ENCODE data around the gene ZNF227. TPM values are rescaled to one million over a fixed set of nuclear protein-coding genes. Genes with fewer than 3 reads are reported as not detected.

Gene ZNF227
- total and polyA plus RNA-seq, 2 donors (not counting 3 experiments of a cell fraction or from before 2014, with no cell fraction given): 3.4 to 17.8 TPM

- Histone ChIP-seq H2AFZ (ENCODE audit: low read depth, low read length) (no peak overlapping the region), H3K4me2 (ENCODE audit: insufficient read depth, low read length) (no peak overlapping the region), H3K4me1 (ENCODE audit: control insufficient read depth, extremely low read depth, insufficient read depth, low read length) (no peaks in the 10 kb centered on the region), H3K9me3 (replicated peaks; ENCODE audit: control insufficient read depth, insufficient read depth, low read length) (no peaks in the 10 kb centered on the region), H3K27ac (ENCODE audit: insufficient read depth, low read depth, low read length) (no peak overlapping the region), H3K9me1 (replicated peaks; ENCODE audit: control insufficient read depth, extremely low read depth, insufficient read depth, low read length) (no peaks in the 10 kb centered on the region), H4K20me1 (replicated peaks; ENCODE audit: control insufficient read depth, extremely low read depth, insufficient read depth, low read length) (no peaks in the 10 kb centered on the region), H3K27me3 (ENCODE audit: control insufficient read depth in 2 of 2, insufficient read depth in 2 of 2, low read length in 2 of 2) (no peaks in the 10 kb centered on the region), H3K4me3 (replicated peaks in 1 of 3; ENCODE audit: insufficient read depth in 1 of 3, low read depth in 1 of 3, low read length in 3 of 3) (no peak overlapping the region), H3K9ac (replicated peaks; ENCODE audit: extremely low read depth, insufficient read depth, low read length) (no peak overlapping the region), H3K79me2 (ENCODE audit: control insufficient read depth, insufficient read depth, low read length) (no peaks in the 10 kb centered on the region), H3K36me3 (ENCODE audit: control insufficient read depth in 2 of 2, extremely low read depth in 1 of 2, insufficient read depth in 2 of 2, low read length in 2 of 2) (no peaks in the 10 kb centered on the region)
- DNase-seq (ENCODE audit: low read depth, low spot score) (no peak), FAIRE-seq (no peak)
- no peak for TF ChIP-seq MYC (IDR thresholded peaks at IDR 0.05; ENCODE audit: low read depth, low read length)
- no peak for TF ChIP-seq EZH2 (IDR thresholded peaks at IDR 0.05; ENCODE audit: borderline replicate concordance, low read depth, low read length, severe bottlenecking)
- no peak for TF ChIP-seq FOS (IDR thresholded peaks at IDR 0.05; ENCODE audit: borderline replicate concordance, insufficient read depth, low read length)
- TF ChIP-seq GATA2 (IDR thresholded peaks at IDR 0.05; ENCODE audit: insufficient read depth, insufficient read length, low read depth, low read length): no peak
- TF ChIP-seq MAX (IDR thresholded peaks at IDR 0.05; ENCODE audit: insufficient read depth, insufficient read length): no peak
- TF ChIP-seq, protein P1, sequence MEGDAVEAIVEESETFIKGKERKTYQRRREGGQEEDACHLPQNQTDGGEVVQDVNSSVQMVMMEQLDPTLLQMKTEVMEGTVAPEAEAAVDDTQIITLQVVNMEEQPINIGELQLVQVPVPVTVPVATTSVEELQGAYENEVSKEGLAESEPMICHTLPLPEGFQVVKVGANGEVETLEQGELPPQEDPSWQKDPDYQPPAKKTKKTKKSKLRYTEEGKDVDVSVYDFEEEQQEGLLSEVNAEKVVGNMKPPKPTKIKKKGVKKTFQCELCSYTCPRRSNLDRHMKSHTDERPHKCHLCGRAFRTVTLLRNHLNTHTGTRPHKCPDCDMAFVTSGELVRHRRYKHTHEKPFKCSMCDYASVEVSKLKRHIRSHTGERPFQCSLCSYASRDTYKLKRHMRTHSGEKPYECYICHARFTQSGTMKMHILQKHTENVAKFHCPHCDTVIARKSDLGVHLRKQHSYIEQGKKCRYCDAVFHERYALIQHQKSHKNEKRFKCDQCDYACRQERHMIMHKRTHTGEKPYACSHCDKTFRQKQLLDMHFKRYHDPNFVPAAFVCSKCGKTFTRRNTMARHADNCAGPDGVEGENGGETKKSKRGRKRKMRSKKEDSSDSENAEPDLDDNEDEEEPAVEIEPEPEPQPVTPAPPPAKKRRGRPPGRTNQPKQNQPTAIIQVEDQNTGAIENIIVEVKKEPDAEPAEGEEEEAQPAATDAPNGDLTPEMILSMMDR (IDR thresholded peaks at IDR 0.05; ENCODE audit: extremely low read depth in 1 of 2, insufficient read depth in 1 of 2, low read depth in 1 of 2, low read length in 2 of 2): no peak
- no peak for TF ChIP-seq POLR2AphosphoS5 (IDR thresholded peaks at IDR 0.05; ENCODE audit: insufficient read depth, low read depth, low read length)
- TF ChIP-seq JUN (IDR thresholded peaks at IDR 0.05; ENCODE audit: borderline replicate concordance, insufficient read depth, insufficient read length, low read depth): no peak
- no peak for TF ChIP-seq POLR2A (IDR thresholded peaks at IDR 0.05; ENCODE audit: low read depth, low read length)
- intact Hi-C loops (cut with micrococcal nuclease): no loop called here
- no TSS peak for BruUV-seq (replicated peaks)
- dilution Hi-C loops (cut with MboI; ENCODE audit: extremely low pct_ligation_motif_present, low sequenced_read_pairs): no loop called here
- ChIA-PET CTCF (no interaction called here), POLR2A (no interaction called here)
Measured at GRCh38 chr19:44277331-44277730, 65.0 kb downstream of the ZNF227 start.

Measured in endothelial cell of umbilical vein (primary cell).